Endodermal cell (in vitro differentiated cells): Measurements from ENCODE around the gene REEP6. TPM values are rescaled to one million over a fixed set of nuclear protein-coding genes. Genes with fewer than 3 reads are reported as not detected.

Experiments used
- DNase-seq: peaks from one replicate; pipeline ENCODE4 v3.0.0-alpha.2; 2017
- H3K27ac ChIP-seq: 2 replicates; pipeline ENCODE4 v1.5.1; 2013; ENCODE audit warnings: mild to moderate bottlenecking, low read depth, low read length, moderate library complexity
- H3K27me3 ChIP-seq: 2 replicates; pipeline ENCODE4 v1.6.1; 2013; ENCODE audit warnings: mild to moderate bottlenecking, low read length, moderate library complexity; ENCODE audit not compliant: insufficient read depth, control insufficient read depth, poor library complexity, severe bottlenecking
- H3K36me3 ChIP-seq: 2 replicates; pipeline ENCODE4 v1.7.0; 2013; ENCODE audit warnings: mild to moderate bottlenecking, low read length, moderate library complexity; ENCODE audit not compliant: control insufficient read depth, insufficient read depth
- H3K4me1 ChIP-seq: one replicate; pipeline ENCODE4 v1.7.0; 2013; ENCODE audit warnings: low read length; ENCODE audit not compliant: control insufficient read depth, insufficient read depth
- H3K4me3 ChIP-seq: 2 replicates; pipeline ENCODE4 v1.5.1; 2013; ENCODE audit warnings: mild to moderate bottlenecking, low read length, moderate library complexity
- H3K9ac ChIP-seq: 2 replicates; pipeline ENCODE4 v1.6.1; 2013; ENCODE audit warnings: mild to moderate bottlenecking, low read length, moderate library complexity; ENCODE audit not compliant: poor library complexity, severe bottlenecking; ENCODE audit errors: extremely low read depth
- H3K9me3 ChIP-seq: 2 replicates; pipeline ENCODE4 v1.6.1; 2013; ENCODE audit warnings: mild to moderate bottlenecking, low read length, moderate library complexity; ENCODE audit not compliant: control insufficient read depth
- H3K27ac Mint-ChIP-seq: 2 replicates; pipeline ENCODE4 v1.8.0; 2020; ENCODE audit warnings: mixed read lengths
- H3K27me3 Mint-ChIP-seq: 2 replicates; pipeline ENCODE4 v1.8.0; 2021; ENCODE audit warnings: mild to moderate bottlenecking, mixed read lengths; ENCODE audit not compliant: insufficient read depth
- H3K36me3 Mint-ChIP-seq: 2 replicates; pipeline ENCODE4 v1.8.0; 2020; ENCODE audit warnings: low read depth, mixed read lengths
- H3K4me1 Mint-ChIP-seq: 2 replicates; pipeline ENCODE4 v1.8.0; 2020; ENCODE audit warnings: mixed read lengths
- H3K4me3 Mint-ChIP-seq: 2 replicates; pipeline ENCODE4 v1.8.0; 2020; ENCODE audit warnings: mild to moderate bottlenecking, moderate library complexity, mixed read lengths
- H3K9me3 Mint-ChIP-seq: 2 replicates; pipeline ENCODE4 v1.8.0; 2020; ENCODE audit warnings: mild to moderate bottlenecking, mixed read lengths
- WGBS, 2 experiments: methylation state at CpG; one replicate each; pipeline versions ENCODE4 v1.1.5 to v1.1.7; 2013; ENCODE audit warnings: missing lambda C conversion rate in 2 of 2, mixed read lengths in 1 of 2; ENCODE audit not compliant: insufficient coverage in 1 of 2, insufficient read length in 1 of 2; 5-methylcytosine and 5-hydroxymethylcytosine counted together
- total RNA-seq, 2 donors: library from RNA; stranded (reverse); fragmentation: NEBNext Ultra II Directional in 1 of 2; extraction: Animal tissue kit (Norgen Biotek cat#: 25700) in 1 of 2; gene quantifications; 2 replicates in 1 of 2; 3 replicates in 1 of 2; pipeline ENCODE4 v1.2.1, GENCODE V29; 2021
- TF ChIP-seq, protein P1 (sequence below): fragments of 200-600 bp; sonication (generic); conservative IDR thresholded peaks from 2 replicates; pipeline ENCODE4 v1.5.0; 2021; ENCODE audit warnings: antibody characterized with exemption, mild to moderate bottlenecking

The REEP6 gene
- total RNA-seq, 2 donors from 2014 or later: 24.7 to 49.4 TPM

DNA sequence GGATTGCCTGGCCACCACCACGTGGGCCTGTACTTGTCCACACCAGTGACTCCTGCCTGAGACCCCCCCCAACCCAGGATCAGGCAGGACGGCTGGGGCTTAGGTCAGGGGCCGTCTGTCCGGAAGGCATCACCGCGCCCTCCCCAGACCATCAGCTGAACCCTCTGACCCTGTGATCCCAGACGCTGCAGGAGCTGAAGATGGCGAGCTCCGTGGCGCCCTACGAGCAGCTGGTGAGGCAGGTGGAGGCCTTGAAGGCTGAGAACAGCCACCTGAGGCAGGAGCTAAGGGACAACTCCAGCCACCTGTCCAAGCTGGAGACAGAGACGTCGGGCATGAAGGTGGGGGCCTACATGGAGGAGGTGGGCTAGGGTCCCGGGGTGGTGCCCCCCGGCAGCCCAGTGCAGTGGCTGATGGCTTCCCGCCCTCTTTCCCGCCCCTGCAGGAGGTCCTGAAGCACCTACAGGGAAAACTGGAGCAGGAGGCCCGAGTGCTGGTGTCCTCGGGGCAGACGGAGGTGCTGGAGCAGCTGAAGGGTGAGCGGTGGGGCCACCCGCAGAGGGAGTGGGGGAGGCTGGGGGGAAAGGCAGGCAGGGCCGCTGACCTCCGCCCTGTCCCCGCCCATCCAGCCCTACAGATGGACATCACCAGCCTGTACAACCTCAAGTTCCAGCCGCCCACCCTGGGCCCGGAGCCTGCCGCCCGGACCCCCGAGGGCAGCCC is 38.0 kb upstream of the REEP6 start:
- H3K9ac ChIP-seq: no peak overlapping the region
- H3K4me1 ChIP-seq: no peaks in the 10 kb centered on the region
- peaks cover 1% of the 10 kb centered on the region for H3K9me3 Mint-ChIP-seq
- no peak overlapping the region for H3K4me3 Mint-ChIP-seq
- H3K4me1 Mint-ChIP-seq: no peaks in the 10 kb centered on the region
- H3K36me3 ChIP-seq: no peaks in the 10 kb centered on the region
- peaks cover 82% of the 10 kb centered on the region for H3K27me3 Mint-ChIP-seq
- H3K27ac Mint-ChIP-seq: no peak overlapping the region
- DNase-seq: peak; percentile 44
- H3K27me3 ChIP-seq: peaks cover 65% of the 10 kb centered on the region
- WGBS, 2 experiments: 71 to 85% methylated on average over 12 to 30 of the region's 30 CpGs
- TF ChIP-seq, protein P1, sequence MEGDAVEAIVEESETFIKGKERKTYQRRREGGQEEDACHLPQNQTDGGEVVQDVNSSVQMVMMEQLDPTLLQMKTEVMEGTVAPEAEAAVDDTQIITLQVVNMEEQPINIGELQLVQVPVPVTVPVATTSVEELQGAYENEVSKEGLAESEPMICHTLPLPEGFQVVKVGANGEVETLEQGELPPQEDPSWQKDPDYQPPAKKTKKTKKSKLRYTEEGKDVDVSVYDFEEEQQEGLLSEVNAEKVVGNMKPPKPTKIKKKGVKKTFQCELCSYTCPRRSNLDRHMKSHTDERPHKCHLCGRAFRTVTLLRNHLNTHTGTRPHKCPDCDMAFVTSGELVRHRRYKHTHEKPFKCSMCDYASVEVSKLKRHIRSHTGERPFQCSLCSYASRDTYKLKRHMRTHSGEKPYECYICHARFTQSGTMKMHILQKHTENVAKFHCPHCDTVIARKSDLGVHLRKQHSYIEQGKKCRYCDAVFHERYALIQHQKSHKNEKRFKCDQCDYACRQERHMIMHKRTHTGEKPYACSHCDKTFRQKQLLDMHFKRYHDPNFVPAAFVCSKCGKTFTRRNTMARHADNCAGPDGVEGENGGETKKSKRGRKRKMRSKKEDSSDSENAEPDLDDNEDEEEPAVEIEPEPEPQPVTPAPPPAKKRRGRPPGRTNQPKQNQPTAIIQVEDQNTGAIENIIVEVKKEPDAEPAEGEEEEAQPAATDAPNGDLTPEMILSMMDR: no peak
- H3K27ac ChIP-seq: peak overlapping the region; percentile 96
- no peaks in the 10 kb centered on the region for H3K36me3 Mint-ChIP-seq
- no peak overlapping the region for H3K4me3 ChIP-seq
- no peaks in the 10 kb centered on the region for H3K9me3 ChIP-seq

DNA sequence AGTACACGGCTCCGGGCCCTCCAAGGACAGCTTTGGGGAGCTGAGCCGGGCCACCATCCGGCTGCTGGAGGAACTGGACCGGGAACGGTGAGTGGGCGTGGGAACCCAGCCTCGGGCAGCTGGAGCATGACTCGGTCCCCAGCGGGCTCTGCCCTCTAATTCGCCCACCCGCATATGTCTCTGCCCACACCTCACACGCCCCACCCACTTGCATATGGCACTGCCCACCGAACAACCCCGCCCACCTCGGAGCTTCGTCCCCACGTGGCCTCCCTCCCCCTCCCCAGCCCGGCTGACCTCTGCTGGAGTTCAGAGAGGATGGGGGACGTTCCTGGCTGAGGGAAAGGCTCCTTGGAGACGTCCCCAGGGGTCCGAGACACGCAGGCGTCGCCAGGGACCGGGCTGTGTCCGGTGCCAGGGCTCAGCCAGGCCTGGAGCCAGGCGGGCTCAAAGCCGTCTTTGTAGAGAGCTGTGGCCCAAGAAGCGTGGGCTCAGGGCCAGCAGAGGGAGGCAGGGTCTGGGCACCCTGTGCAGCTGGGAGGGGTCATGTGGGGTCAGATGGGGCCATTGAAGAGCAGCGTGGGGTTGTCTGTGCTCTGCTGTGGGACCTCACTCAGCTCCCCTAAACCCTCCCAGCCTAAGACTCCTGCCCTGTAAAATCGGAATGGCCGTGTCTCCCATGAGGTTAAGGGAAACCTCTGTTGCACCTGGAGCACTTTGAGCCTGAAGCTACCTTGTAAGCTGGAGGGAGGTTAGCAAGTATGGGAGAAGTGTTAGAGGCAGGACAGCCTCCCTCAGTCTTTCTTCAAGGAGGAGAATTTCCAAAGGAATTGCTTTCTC is 37.2 kb upstream of the REEP6 start:
- H3K27ac Mint-ChIP-seq: no peak overlapping the region
- Histone ChIP-seq H3K27me3 (peaks cover 65% of the 10 kb centered on the region), H3K36me3 (no peaks in the 10 kb centered on the region), H3K9ac (no peak overlapping the region), H3K4me1 (no peaks in the 10 kb centered on the region), H3K27ac (no peak overlapping the region), H3K9me3 (no peaks in the 10 kb centered on the region), H3K4me3 (no peak overlapping the region)
- no peaks in the 10 kb centered on the region for H3K36me3 Mint-ChIP-seq
- peaks cover under 1% of the 10 kb centered on the region for H3K9me3 Mint-ChIP-seq
- H3K27me3 Mint-ChIP-seq: peaks cover 80% of the 10 kb centered on the region
- TF ChIP-seq, protein P1: no peak
- 43 to 67% methylated on average over 19 to 33 of the region's 33 CpGs for WGBS, 2 experiments
- no peak overlapping the region for H3K4me3 Mint-ChIP-seq
- peak; percentile 69 for DNase-seq
- H3K4me1 Mint-ChIP-seq: no peaks in the 10 kb centered on the region

DNA sequence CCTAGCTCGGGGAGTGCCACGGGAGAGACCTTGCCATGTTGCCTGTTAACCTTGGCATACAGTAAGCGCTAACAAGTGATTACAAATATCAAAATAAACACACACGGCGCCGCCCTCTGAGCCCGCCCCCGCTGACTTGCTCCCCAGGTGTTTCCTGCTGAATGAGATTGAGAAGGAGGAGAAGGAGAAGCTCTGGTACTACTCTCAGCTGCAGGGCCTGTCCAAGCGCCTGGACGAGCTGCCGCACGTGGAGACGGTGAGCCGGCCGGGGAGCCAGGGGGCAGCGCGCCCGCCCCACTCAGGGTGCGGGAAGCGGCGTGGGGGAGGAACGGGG is 36.0 kb upstream of the REEP6 start:
- TF ChIP-seq, protein P1: no peak
- H3K4me3 Mint-ChIP-seq: no peak overlapping the region
- no peak overlapping the region for H3K27ac Mint-ChIP-seq
- H3K4me3 ChIP-seq: no peak overlapping the region
- no peaks in the 10 kb centered on the region for H3K9me3 Mint-ChIP-seq
- no peaks in the 10 kb centered on the region for H3K36me3 ChIP-seq
- H3K27ac ChIP-seq: no peak overlapping the region
- no peak for DNase-seq
- H3K4me1 Mint-ChIP-seq: no peaks in the 10 kb centered on the region
- no peaks in the 10 kb centered on the region for H3K36me3 Mint-ChIP-seq
- WGBS, 2 experiments: 72 to 79% methylated on average over 5 to 21 of the region's 22 CpGs
- peaks cover 65% of the 10 kb centered on the region for H3K27me3 ChIP-seq
- peaks cover 80% of the 10 kb centered on the region for H3K27me3 Mint-ChIP-seq
- H3K9ac ChIP-seq: no peak overlapping the region
- no peaks in the 10 kb centered on the region for H3K9me3 ChIP-seq
- no peaks in the 10 kb centered on the region for H3K4me1 ChIP-seq
